ENCODE measurements around the gene COA1.
"Not testable (repeated sequence)": the region's sequence is repeated elsewhere in the genome, so short reads cannot be mapped to it uniquely, and the experiment has no call there.

Gene COA1

DNA sequence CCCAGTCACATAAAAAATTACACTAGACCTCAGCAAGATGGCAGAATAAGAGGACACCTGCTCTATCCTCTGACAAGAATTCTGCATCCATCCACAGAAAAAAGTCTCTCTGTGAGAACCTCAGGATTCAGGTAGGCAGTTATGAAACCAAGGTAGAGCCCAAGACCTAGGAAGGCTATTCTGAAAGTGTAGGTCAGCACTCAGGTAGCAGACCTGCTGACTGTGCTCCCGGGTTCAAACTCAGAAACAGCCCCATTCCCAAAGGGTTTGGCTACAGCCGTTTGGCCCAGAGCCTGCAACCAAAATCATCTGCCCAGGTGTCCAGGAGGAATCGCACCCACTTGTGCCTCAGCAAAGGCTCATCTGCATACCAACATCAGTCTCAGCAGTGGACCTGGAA, 37.7 kb downstream of the COA1 start:
- CTCF ChIA-PET: interaction anchor here (1.4 to 4.6 kb wide), 3 partner anchors 8 to 110 kb away, joined by 3 to 38 read pairs (median 6); partner anchors contain the start of gene STK17A
- no peak for DNase-seq (ENCODE audit: low read depth, low spot score)
- H3K4me3 ChIP-seq (ENCODE audit: low read depth, low read length): no peak overlapping the region
- POLR2A ChIA-PET: no interaction called here
- TF ChIP-seq, protein P1, sequence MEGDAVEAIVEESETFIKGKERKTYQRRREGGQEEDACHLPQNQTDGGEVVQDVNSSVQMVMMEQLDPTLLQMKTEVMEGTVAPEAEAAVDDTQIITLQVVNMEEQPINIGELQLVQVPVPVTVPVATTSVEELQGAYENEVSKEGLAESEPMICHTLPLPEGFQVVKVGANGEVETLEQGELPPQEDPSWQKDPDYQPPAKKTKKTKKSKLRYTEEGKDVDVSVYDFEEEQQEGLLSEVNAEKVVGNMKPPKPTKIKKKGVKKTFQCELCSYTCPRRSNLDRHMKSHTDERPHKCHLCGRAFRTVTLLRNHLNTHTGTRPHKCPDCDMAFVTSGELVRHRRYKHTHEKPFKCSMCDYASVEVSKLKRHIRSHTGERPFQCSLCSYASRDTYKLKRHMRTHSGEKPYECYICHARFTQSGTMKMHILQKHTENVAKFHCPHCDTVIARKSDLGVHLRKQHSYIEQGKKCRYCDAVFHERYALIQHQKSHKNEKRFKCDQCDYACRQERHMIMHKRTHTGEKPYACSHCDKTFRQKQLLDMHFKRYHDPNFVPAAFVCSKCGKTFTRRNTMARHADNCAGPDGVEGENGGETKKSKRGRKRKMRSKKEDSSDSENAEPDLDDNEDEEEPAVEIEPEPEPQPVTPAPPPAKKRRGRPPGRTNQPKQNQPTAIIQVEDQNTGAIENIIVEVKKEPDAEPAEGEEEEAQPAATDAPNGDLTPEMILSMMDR (IDR thresholded peaks at IDR 0.05; ENCODE audit: insufficient read depth, low read length, missing control alignments): no peak

DNA sequence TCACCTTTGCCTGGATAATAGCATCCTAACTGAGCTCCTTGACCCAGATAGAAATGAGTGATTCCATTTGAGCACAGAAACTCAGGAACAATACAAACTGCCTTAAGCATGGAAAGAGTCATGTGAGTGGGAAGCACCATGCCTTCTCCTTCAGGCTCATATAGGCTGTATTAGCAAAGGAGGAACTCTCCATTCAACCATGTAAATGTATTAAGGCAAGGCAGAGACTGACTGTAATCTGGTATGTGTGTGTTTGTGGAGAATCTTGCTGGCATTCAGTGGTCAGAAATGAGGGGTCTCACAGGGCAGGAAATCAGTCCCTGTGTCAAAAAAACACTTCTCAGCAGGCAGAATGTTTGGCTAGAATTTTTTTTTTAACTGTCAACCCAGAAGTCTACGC, 40.2 kb downstream of the COA1 start:
- no peak overlapping the region for H3K4me3 ChIP-seq (ENCODE audit: low read depth, low read length)
- DNase-seq (ENCODE audit: low read depth, low spot score): no peak
- TF ChIP-seq, protein P1 (IDR thresholded peaks at IDR 0.05; ENCODE audit: insufficient read depth, low read length, missing control alignments): no peak
- CTCF ChIA-PET: interaction anchor here (0.9 to 6.8 kb wide), 5 partner anchors 11 to 150 kb away, joined by 3 to 35 read pairs (median 5); partner anchors contain the start of gene STK17A
- POLR2A ChIA-PET: no interaction called here

DNA sequence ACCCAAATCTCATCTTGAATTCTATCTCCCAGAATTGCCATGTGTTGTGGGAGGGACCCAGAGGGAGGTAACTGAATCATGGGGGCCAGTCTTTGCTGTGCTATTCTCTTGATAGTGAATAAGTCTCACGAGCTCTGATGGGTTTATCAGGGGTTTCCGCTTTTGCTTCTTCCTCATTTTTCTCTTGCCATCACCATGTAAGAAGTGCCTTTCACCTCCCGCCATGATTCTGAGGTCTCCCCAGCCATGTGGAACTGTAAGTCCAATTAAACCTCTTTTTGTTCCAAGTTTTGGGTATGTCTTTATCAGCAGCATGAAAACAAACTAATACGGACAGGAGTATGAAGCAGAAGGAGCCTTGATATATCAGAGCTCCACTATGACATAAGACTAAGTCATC, 41.5 kb downstream of the COA1 start:
- DNase-seq (ENCODE audit: low read depth, low spot score); POLR2A ChIA-PET; H3K4me3 ChIP-seq (ENCODE audit: low read depth, low read length): not testable (repeated sequence)
- CTCF ChIA-PET: interaction anchor here (1.3 to 6.8 kb wide), 3 partner anchors 12 to 105 kb away, joined by 4 to 35 read pairs (median 13); partner anchors contain the start of gene STK17A

DNA sequence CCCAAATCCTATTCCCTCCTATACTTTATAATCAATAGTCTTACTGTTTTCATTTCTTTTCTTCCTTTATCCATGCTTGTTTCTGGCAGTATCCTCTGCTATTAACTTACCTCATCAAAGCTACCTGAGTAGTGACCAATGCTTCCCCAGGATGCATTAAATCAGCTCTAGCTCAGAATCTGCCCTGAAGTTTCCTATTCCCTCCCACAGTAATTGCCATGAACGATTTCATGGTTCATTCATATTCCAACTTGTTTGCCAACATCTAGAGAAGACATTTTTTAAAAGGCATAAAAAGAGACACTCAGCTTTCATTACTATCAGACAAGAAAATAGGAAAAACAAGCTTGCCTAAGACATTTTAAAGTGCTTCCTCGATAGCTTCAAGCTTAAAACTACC, 42.3 kb downstream of the COA1 start:
- ChIA-PET CTCF (interaction anchor here (1.3 to 6.8 kb wide), 2 partner anchors 13 to 104 kb away, joined by 4 to 35 read pairs; partner anchors contain the start of gene STK17A), POLR2A (no interaction called here)
- TF ChIP-seq, protein P1 (IDR thresholded peaks at IDR 0.05; ENCODE audit: insufficient read depth, low read length, missing control alignments): no peak
- no peak overlapping the region for H3K4me3 ChIP-seq (ENCODE audit: low read depth, low read length)
- no peak for DNase-seq (ENCODE audit: low read depth, low spot score)

DNA sequence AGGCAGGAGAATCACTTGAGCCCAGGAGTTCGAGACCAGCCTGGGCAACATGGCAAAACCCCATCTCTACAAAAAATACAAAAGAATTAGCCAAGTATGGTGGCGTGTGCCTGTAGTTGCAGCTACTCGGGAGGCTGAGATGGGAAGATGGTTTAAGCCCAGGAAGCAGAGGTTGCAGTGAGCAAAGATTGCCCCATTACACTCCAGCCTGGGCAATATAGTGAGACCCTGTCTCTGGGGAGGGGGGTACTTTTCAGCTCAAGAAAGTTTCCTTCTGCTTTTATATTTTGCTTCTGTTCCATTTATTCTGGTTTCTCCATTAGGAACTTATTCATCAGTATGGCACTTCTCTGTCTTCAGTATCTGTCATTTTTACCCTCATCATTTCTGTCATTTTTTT, 48.6 kb downstream of the COA1 start:
- DNase-seq (ENCODE audit: low read depth, low spot score): no peak
- H3K4me3 ChIP-seq (ENCODE audit: low read depth, low read length): no peak overlapping the region
- TF ChIP-seq, protein P1 (IDR thresholded peaks at IDR 0.05; ENCODE audit: insufficient read depth, low read length, missing control alignments): no peak
- POLR2A ChIA-PET: no interaction called here
- CTCF ChIA-PET: interaction anchor here (1.0 to 2.0 kb wide), 4 partner anchors 12 to 159 kb away, joined by 3 to 5 read pairs (median 4); partner anchors contain the start of gene STK17A

DNA sequence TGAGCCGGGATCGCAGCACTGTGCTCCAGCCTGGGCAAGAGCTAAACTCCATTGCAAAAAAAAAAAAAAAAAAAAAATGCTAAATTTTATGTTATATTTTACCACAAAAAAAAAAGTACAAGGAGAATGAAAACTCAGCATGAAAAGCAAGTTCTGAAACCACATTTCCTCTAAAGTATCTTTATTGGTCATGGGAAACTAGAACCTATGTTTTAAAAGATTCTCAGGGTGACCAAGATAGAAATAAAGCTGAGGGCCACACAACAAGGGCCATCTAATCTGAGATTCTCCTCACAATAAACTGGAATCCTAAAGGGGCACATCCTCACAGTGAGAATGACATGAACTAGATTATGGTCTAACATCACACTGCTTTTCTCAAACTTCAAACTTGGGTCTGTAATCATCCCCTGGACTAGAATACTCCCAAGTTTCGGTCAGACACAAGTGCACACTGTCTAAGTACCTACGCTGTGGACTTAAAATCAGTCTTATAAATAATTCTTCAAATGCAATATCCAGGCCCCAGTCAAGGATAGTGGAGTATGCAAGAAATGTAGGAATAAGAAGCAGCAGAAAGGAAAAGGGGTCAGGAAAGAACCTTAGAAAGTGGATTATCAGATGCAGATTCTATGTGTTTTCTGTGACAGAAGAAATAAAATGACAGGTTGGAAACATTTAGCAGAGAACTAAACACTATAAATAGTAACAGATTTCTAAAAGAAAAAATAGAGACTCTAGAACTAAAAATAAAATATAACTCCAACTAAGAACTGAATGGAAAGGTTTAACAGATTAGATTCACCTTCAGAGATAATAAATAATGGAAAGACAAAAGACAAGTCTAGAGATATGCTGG, 49.9 kb downstream of the COA1 start:
- TF ChIP-seq, protein P1 (IDR thresholded peaks at IDR 0.05; ENCODE audit: insufficient read depth, low read length, missing control alignments): no peak
- ChIA-PET POLR2A (no interaction called here), CTCF (interaction anchor here (1.1 to 2.0 kb wide), 3 partner anchors 13 to 60 kb away, joined by 3 to 4 read pairs (median 3); no protein-coding TSS in a partner anchor)
- no peak overlapping the region for H3K4me3 ChIP-seq (ENCODE audit: low read depth, low read length)
- DNase-seq (ENCODE audit: low read depth, low spot score): no peak
